Measurements from ENCODE around the gene MEAK7.

DNA sequence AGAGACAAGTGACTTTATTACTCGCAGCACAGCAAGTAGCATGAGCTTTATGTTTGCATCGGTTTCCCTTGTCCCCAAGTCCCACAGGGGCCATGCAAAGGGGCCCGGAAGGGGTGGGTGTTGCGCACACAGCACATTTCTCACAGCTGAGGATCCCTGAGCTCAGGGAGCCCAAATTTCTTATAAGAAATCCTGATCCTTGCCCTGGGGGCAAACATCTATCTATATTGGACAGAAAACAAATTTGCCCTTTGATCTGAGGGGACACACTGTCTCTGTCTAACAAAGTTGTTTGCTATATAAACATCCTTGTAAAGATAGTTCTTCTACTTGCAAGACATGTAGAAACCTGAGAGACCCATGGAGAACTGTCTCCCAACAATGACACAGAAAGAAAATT, 35.7 kb upstream of the MEAK7 start:
- TF ChIP-seq, protein P1, sequence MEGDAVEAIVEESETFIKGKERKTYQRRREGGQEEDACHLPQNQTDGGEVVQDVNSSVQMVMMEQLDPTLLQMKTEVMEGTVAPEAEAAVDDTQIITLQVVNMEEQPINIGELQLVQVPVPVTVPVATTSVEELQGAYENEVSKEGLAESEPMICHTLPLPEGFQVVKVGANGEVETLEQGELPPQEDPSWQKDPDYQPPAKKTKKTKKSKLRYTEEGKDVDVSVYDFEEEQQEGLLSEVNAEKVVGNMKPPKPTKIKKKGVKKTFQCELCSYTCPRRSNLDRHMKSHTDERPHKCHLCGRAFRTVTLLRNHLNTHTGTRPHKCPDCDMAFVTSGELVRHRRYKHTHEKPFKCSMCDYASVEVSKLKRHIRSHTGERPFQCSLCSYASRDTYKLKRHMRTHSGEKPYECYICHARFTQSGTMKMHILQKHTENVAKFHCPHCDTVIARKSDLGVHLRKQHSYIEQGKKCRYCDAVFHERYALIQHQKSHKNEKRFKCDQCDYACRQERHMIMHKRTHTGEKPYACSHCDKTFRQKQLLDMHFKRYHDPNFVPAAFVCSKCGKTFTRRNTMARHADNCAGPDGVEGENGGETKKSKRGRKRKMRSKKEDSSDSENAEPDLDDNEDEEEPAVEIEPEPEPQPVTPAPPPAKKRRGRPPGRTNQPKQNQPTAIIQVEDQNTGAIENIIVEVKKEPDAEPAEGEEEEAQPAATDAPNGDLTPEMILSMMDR (IDR thresholded peaks at IDR 0.05) = no peak
- no peak for TF ChIP-seq ZFX (IDR thresholded peaks at IDR 0.05; ENCODE audit: borderline replicate concordance)
